ENCODE data around the gene TLR6. TPM values are rescaled to one million over a fixed set of nuclear protein-coding genes. Genes with fewer than 3 reads are reported as not detected.
A peak's percentile ranks its signal among the peaks of the same experiment; 100 is the strongest.

TLR6 gene
- total and polyA plus RNA-seq, 5 donors from 2014 or later: 0.39 to 2.3 (median 0.85) TPM

DNA sequence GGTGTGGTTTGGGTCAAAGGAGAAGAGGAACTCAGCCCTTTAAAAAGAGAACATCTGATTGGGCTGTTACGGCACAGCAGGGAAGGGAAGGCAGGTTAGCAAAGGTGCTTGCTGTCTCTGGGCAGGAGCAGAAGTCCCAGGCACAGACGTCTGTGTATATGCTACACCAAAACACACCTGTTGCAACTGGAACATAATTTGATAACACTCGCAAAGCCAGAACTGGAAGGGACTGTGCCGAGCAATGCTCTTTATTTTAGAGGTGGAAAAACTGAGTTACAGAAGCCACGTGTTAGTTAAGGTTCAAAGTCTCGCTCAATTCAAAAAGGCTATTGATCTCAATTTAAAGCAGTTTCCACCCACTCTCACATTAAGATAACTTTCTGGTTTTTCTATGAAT is 8.8 kb upstream of the TLR6 start:
- Mint-ChIP-seq H3K27ac (no peak overlapping the region), H3K36me3 (peaks cover 5% of the 10 kb centered on the region), H3K4me1 (peaks cover 3 to 28% (median 7%) of the 10 kb centered on the region in 4 donors), H3K27me3 (peaks cover 31% of the 10 kb centered on the region), H3K9me3 (no peaks in the 10 kb centered on the region), H3K4me3 (peak overlapping the region in 1 of 4 donors; percentile 29)
- Histone ChIP-seq H3K9me3 (ENCODE audit: control insufficient read depth in 2 of 2, low read length in 2 of 2) (no peaks in the 10 kb centered on the region), H3K4me3 (ENCODE audit: low read depth, low read length) (no peak overlapping the region), H3K27ac (ENCODE audit: insufficient read depth, low read length, poor library complexity, severe bottlenecking) (no peak overlapping the region), H3K4me1 (ENCODE audit: control insufficient read depth, insufficient read depth, low read length, poor library complexity, severe bottlenecking) (peaks cover 3% of the 10 kb centered on the region), H3K27me3 (ENCODE audit: control insufficient read depth, insufficient read depth, low read length) (peaks cover 18% of the 10 kb centered on the region), H3K36me3 (ENCODE audit: control insufficient read depth, insufficient read depth, low read length) (no peaks in the 10 kb centered on the region)
- DNase-seq (peak in 1 of 3 donors; percentile 67), ATAC-seq (ENCODE audit: low read depth in 2 of 2) (no peak)

DNA sequence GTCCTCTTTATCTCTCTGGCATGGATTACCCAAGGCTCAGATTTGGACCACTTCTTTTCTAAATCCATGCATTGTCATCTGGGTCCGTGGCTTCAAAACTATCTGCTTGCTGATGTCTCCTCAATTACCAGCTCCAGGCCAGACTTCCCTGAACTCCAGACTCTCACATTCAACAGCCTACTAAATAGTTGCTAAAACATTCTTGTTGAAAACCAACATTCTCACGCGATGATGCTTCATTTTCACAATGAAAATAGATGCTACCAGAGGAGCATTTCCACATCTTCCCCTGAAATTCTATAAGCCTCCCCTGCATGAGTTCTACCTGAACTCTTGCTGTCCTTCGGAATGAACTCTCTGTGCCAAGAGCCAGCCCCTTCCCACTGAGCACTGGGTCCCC is 5.2 kb upstream of the TLR6 start:
- Mint-ChIP-seq H3K36me3 (peaks cover 5% of the 10 kb centered on the region), H3K9me3 (no peaks in the 10 kb centered on the region), H3K27ac (peak overlapping the region in 1 of 3 donors; percentile 77), H3K4me1 (peaks cover 3 to 31% (median 14%) of the 10 kb centered on the region in 4 donors), H3K27me3 (peaks cover 18% of the 10 kb centered on the region), H3K4me3 (no peak overlapping the region)
- H3K4me3 ChIP-seq (ENCODE audit: low read depth, low read length): no peak overlapping the region
- no peak overlapping the region for H3K27ac ChIP-seq (ENCODE audit: insufficient read depth, low read length, poor library complexity, severe bottlenecking)
- no peak for DNase-seq
- no peaks in the 10 kb centered on the region for H3K36me3 ChIP-seq (ENCODE audit: control insufficient read depth, insufficient read depth, low read length)
- H3K4me1 ChIP-seq (ENCODE audit: control insufficient read depth, insufficient read depth, low read length, poor library complexity, severe bottlenecking): peaks cover 14% of the 10 kb centered on the region
- ATAC-seq (ENCODE audit: low read depth in 2 of 2): no peak
- peaks cover 5% of the 10 kb centered on the region for H3K27me3 ChIP-seq (ENCODE audit: control insufficient read depth, insufficient read depth, low read length)
- no peaks in the 10 kb centered on the region for H3K9me3 ChIP-seq (ENCODE audit: control insufficient read depth in 2 of 2, low read length in 2 of 2)

DNA sequence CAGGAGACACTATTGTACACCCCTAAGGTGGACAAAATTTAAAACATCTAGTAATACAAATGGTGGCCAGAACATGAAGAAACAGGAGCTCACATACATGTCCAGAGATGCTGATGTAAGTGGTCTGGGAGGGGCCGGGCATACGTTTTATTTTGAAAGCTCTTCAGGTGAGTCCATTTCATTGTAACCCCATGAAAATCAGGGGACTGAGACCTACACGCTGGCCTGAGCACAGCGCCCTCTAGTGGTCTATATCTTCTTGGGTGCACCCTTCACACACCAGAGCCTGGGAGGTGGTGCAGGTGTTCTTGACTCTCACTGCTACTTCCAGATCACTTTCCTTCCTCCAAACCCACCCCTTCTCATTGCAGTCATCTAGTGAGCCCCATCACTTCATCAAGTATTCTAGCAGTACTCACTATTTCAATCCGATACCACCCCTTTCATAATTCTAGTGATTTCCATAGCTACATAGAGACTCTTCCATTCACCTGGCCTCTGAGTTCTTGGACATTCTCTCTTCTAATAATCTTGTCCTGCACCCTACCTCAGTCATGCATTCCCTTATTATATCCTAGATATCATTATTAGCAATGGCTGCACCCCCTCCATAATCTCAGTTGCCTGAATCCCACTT is 4.3 kb upstream of the TLR6 start:
- Histone ChIP-seq H3K4me3 (ENCODE audit: low read depth, low read length) (no peak overlapping the region), H3K9me3 (ENCODE audit: control insufficient read depth in 2 of 2, low read length in 2 of 2) (no peaks in the 10 kb centered on the region), H3K27ac (ENCODE audit: insufficient read depth, low read length, poor library complexity, severe bottlenecking) (no peak overlapping the region), H3K27me3 (ENCODE audit: control insufficient read depth, insufficient read depth, low read length) (peaks cover 5% of the 10 kb centered on the region), H3K36me3 (ENCODE audit: control insufficient read depth, insufficient read depth, low read length) (no peaks in the 10 kb centered on the region), H3K4me1 (ENCODE audit: control insufficient read depth, insufficient read depth, low read length, poor library complexity, severe bottlenecking) (peaks cover 23% of the 10 kb centered on the region)
- peaks cover 16% of the 10 kb centered on the region for H3K27me3 Mint-ChIP-seq
- H3K9me3 Mint-ChIP-seq: no peaks in the 10 kb centered on the region
- ATAC-seq (ENCODE audit: low read depth in 2 of 2): peak in 1 of 2 donors; percentile 20
- DNase-seq: peak; percentile 31 to 84 (median 51)
- peak overlapping the region in 2 of 3 donors; percentile 37 to 50 for H3K27ac Mint-ChIP-seq
- H3K4me3 Mint-ChIP-seq: no peak overlapping the region
- H3K36me3 Mint-ChIP-seq: peaks cover 5% of the 10 kb centered on the region
- H3K4me1 Mint-ChIP-seq: peaks cover 11 to 39% (median 17%) of the 10 kb centered on the region in 4 donors

DNA sequence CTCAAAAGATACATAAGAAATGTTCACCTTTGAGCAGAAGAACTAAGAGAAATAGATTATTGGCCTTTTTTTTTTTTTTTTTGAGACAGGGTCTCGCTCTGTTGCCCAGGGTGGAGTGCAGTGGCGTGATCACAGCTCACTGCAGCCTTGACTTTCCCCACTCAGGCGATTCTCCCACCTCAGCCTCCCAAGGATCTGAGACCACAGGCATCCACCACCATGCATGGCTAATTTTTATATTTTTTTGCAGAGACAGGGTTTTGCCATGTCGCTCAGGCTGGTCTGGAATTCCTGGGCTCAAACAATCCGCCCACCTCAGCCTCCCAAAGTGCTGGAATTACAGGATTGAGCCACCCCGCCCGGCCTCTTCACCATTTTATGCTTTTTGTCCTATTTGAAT is 2.9 kb upstream of the TLR6 start:
- H3K36me3 ChIP-seq (ENCODE audit: control insufficient read depth, insufficient read depth, low read length): no peaks in the 10 kb centered on the region
- no peak overlapping the region for H3K27ac Mint-ChIP-seq

DNA sequence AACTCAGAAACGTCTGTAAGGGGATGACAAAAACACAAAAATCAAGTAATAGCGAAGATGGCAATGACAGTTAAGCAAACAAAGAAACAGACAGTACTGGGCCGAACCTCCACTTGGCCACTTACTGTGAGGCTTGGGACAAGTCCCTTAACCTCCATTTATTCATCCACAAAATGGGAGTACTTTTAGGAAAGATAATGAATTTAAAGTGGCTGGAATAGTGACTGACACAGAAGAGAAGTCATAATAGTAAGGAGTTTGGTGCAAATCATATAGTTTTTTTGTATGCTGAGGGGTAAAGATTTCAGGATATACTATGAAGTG is 1.4 kb upstream of the TLR6 start:
- DNase-seq: no peak
- Mint-ChIP-seq H3K4me1 (peaks cover 13 to 39% (median 19%) of the 10 kb centered on the region in 4 donors), H3K4me3 (peak overlapping the region in 3 of 4 donors; percentile 8 to 84 (median 37)), H3K27ac (peak overlapping the region; percentile 75 to 96 (median 79)), H3K9me3 (peaks cover 0 to 3% (median 0%) of the 10 kb centered on the region in 7 donors), H3K27me3 (peaks cover 10% of the 10 kb centered on the region), H3K36me3 (no peaks in the 10 kb centered on the region)
- Histone ChIP-seq H3K27me3 (ENCODE audit: control insufficient read depth, insufficient read depth, low read length) (no peaks in the 10 kb centered on the region), H3K27ac (ENCODE audit: insufficient read depth, low read length, poor library complexity, severe bottlenecking) (no peak overlapping the region), H3K4me3 (ENCODE audit: low read depth, low read length) (no peak overlapping the region), H3K36me3 (ENCODE audit: control insufficient read depth, insufficient read depth, low read length) (no peaks in the 10 kb centered on the region), H3K9me3 (ENCODE audit: control insufficient read depth in 2 of 2, low read length in 2 of 2) (no peaks in the 10 kb centered on the region), H3K4me1 (ENCODE audit: control insufficient read depth, insufficient read depth, low read length, poor library complexity, severe bottlenecking) (peaks cover 29% of the 10 kb centered on the region)
- no peak for ATAC-seq (ENCODE audit: low read depth in 2 of 2)

More for the DNA sequence above, 2.9 kb upstream of the TLR6 start:
- Histone ChIP-seq H3K9me3 (ENCODE audit: control insufficient read depth in 2 of 2, low read length in 2 of 2) (no peaks in the 10 kb centered on the region), H3K4me1 (ENCODE audit: control insufficient read depth, insufficient read depth, low read length, poor library complexity, severe bottlenecking) (peaks cover 29% of the 10 kb centered on the region), H3K27me3 (ENCODE audit: control insufficient read depth, insufficient read depth, low read length) (no peaks in the 10 kb centered on the region), H3K4me3 (ENCODE audit: low read depth, low read length) (no peak overlapping the region), H3K27ac (ENCODE audit: insufficient read depth, low read length, poor library complexity, severe bottlenecking) (no peak overlapping the region)
- DNase-seq: no peak
- Mint-ChIP-seq H3K9me3 (no peaks in the 10 kb centered on the region), H3K36me3 (peaks cover 5% of the 10 kb centered on the region), H3K4me3 (no peak overlapping the region), H3K4me1 (peaks cover 13 to 37% (median 19%) of the 10 kb centered on the region in 4 donors), H3K27me3 (peaks cover 16% of the 10 kb centered on the region)
- ATAC-seq (ENCODE audit: low read depth in 2 of 2): no peak

DNA sequence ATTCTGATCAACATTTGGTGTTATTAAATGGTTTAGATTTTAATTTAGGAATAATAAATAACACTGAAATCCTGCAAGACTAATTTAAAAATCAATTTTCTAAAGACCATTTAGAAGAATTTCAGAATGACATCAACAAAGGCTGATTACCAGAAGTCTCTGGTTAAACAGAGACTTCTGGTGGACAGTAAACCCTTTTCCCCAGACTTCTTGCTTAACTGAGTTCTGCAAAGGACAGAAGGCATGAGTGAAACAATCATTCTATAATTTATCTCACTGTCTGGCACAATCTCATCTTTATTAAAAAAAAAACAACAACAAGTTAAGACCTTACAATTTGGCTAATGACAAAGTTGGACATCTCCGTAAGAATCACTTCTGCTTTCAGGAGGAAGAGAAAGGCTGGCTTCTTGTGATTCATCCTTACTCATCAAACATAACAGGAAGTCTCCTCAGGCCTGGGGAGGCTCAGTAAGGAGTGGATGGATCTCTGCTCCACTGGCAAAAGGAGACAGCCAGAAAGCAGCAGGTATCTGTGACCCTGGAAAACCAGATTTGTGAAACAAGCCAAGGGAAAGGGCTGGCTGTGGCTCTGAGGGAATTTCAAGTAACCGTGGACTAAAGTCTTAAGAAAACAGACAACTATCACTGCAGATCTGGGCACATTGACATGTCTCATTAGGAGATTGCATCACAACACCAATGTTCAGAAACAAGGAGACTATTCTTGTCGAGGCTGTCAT is 908 bp upstream of the TLR6 start:
- Mint-ChIP-seq H3K4me1 (peaks cover 13 to 39% (median 19%) of the 10 kb centered on the region in 4 donors), H3K27ac (peak overlapping the region; percentile 75 to 96 (median 79)), H3K4me3 (peak overlapping the region in 3 of 4 donors; percentile 8 to 84 (median 84)), H3K27me3 (peaks cover 10% of the 10 kb centered on the region), H3K36me3 (no peaks in the 10 kb centered on the region), H3K9me3 (peaks cover 0 to 3% (median 0%) of the 10 kb centered on the region in 7 donors)
- peak; percentile 17 to 18 for ATAC-seq (ENCODE audit: low read depth in 2 of 2)
- Histone ChIP-seq H3K9me3 (ENCODE audit: control insufficient read depth in 2 of 2, low read length in 2 of 2) (no peaks in the 10 kb centered on the region), H3K36me3 (ENCODE audit: control insufficient read depth, insufficient read depth, low read length) (no peaks in the 10 kb centered on the region), H3K4me1 (ENCODE audit: control insufficient read depth, insufficient read depth, low read length, poor library complexity, severe bottlenecking) (peaks cover 29% of the 10 kb centered on the region), H3K27me3 (ENCODE audit: control insufficient read depth, insufficient read depth, low read length) (no peaks in the 10 kb centered on the region), H3K4me3 (ENCODE audit: low read depth, low read length) (peak overlapping the region; percentile 88), H3K27ac (ENCODE audit: insufficient read depth, low read length, poor library complexity, severe bottlenecking) (peak overlapping the region; percentile 63)
- peak in 1 of 3 donors; percentile 76 for DNase-seq

DNA sequence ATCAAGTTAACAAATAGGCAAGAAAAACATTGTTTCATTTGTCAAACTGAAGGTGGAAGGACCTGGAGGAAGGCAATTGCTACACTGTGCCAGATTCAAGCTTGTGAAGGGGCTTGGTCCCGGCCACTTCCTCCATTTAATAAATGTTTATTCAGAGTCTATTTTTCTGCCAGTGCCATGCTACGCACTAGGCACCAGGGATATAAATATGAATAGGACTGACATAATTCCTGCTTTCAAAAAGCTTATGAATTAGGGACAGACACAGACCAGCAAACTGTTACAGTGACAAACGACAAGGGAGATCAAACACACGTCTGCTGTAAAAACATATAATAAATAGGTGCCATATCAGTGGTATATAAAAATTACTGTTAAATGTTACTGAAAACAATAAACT is 571 bp downstream of the TLR6 start:
- Mint-ChIP-seq H3K27me3 (peaks cover under 1% of the 10 kb centered on the region), H3K36me3 (no peaks in the 10 kb centered on the region), H3K4me1 (peaks cover 13 to 34% (median 19%) of the 10 kb centered on the region in 4 donors), H3K4me3 (peak overlapping the region; percentile 80 to 94 (median 84)), H3K27ac (peak overlapping the region; percentile 79 to 98 (median 80)), H3K9me3 (peaks cover 0 to 13% (median 0%) of the 10 kb centered on the region in 7 donors)
- ATAC-seq (ENCODE audit: low read depth in 2 of 2) (peak; percentile 29 to 32), DNase-seq (peak in 1 of 3 donors; percentile 83)
- Histone ChIP-seq H3K27me3 (ENCODE audit: control insufficient read depth, insufficient read depth, low read length) (no peaks in the 10 kb centered on the region), H3K9me3 (ENCODE audit: control insufficient read depth in 2 of 2, low read length in 2 of 2) (no peaks in the 10 kb centered on the region), H3K4me3 (ENCODE audit: low read depth, low read length) (peak overlapping the region; percentile 88), H3K36me3 (ENCODE audit: control insufficient read depth, insufficient read depth, low read length) (no peaks in the 10 kb centered on the region), H3K4me1 (ENCODE audit: control insufficient read depth, insufficient read depth, low read length, poor library complexity, severe bottlenecking) (peaks cover 29% of the 10 kb centered on the region), H3K27ac (ENCODE audit: insufficient read depth, low read length, poor library complexity, severe bottlenecking) (peak overlapping the region; percentile 63)

Data from CD4-positive, CD25-positive, alpha-beta regulatory T cell (primary cell).